Spleen (tissue), 11 donors: Measurements from ENCODE around the gene CIB4. TPM values are rescaled to one million over a fixed set of nuclear protein-coding genes. Genes with fewer than 3 reads are reported as not detected.

Experiments
- DNase-seq: peaks from one replicate; pipeline ENCODE4 v3.0.0-alpha.2; 2020
- H3K27ac ChIP-seq, 8 donors: fragments of 200-600 bp; sonication (generic) in 7 of 8; 1 replicate in 4 of 8; 2 replicates in 4 of 8; pipeline versions ENCODE4 v1.5.0 to v1.8.0; 2016 to 2021; ENCODE audit warnings: inconsistent platforms in 4 of 8, mild to moderate bottlenecking in 4 of 8, moderate library complexity in 1 of 8
- H3K27me3 ChIP-seq, 7 donors: fragments of 200-600 bp; sonication (generic) in 6 of 7; replicated peaks in 1 of 7; 1 replicate in 4 of 7; 2 replicates in 3 of 7; pipeline versions ENCODE4 v1.5.0 to v1.8.0; 2016 to 2021; ENCODE audit warnings: inconsistent platforms in 3 of 7, mild to moderate bottlenecking in 1 of 7
- H3K36me3 ChIP-seq, 6 donors: fragments of 200-600 bp; sonication (generic) in 5 of 6; 1 replicate in 4 of 6; 2 replicates in 2 of 6; pipeline versions ENCODE4 v1.5.0 to v1.8.0; 2016 to 2021; ENCODE audit warnings: inconsistent platforms in 2 of 6
- H3K4me1 ChIP-seq, 6 donors: fragments of 200-600 bp; sonication (generic) in 5 of 6; 1 replicate in 3 of 6; 2 replicates in 3 of 6; pipeline versions ENCODE4 v1.5.0 to v1.8.0; 2016 to 2021; ENCODE audit warnings: inconsistent platforms in 3 of 6
- H3K4me3 ChIP-seq, 8 donors: fragments of 200-600 bp; sonication (generic) in 7 of 8; 1 replicate in 4 of 8; 2 replicates in 4 of 8; pipeline versions ENCODE4 v1.5.0 to v1.8.0; 2016 to 2021; ENCODE audit warnings: inconsistent platforms in 4 of 8, mild to moderate bottlenecking in 4 of 8, moderate library complexity in 2 of 8
- H3K9me3 ChIP-seq, 8 donors: fragments of 200-600 bp; sonication (generic) in 7 of 8; 1 replicate in 4 of 8; 2 replicates in 4 of 8; pipeline versions ENCODE4 v1.5.0 to v1.8.0; 2016 to 2021; ENCODE audit warnings: inconsistent platforms in 4 of 8
- CTCF ChIP-seq, 11 experiments: fragments of 200-600 bp in 7 of 11; fragments of 450-650 bp in 4 of 11; sonication (generic) in 4 of 11; IDR thresholded peaks in 8 of 11; conservative IDR thresholded peaks in 3 of 11; 1 replicate in 7 of 11; 2 replicates in 4 of 11; pipeline versions ENCODE4 v1.4.0 to v1.8.0; 2016 to 2021; ENCODE audit warnings: antibody characterized with exemption in 11 of 11, inconsistent platforms in 4 of 11, mild to moderate bottlenecking in 1 of 11
- POLR2A ChIP-seq, 3 donors: fragments of 450-650 bp; IDR thresholded peaks; one replicate each; pipeline ENCODE4 v1.5.1; 2017; ENCODE audit warnings: antibody characterized with exemption in 3 of 3, mild to moderate bottlenecking in 1 of 3
- POLR2AphosphoS5 ChIP-seq, 3 donors: sonication (generic); formaldehyde crosslinking; IDR thresholded peaks; one replicate each; pipeline ENCODE4 v1.5.1; 2017; ENCODE audit warnings: antibody characterized with exemption in 3 of 3
- WGBS, 5 donors: extraction: QIAGEN DNeasy Blood & Tissue Kit in 3 of 5; methylation state at CpG; one replicate each; pipeline versions ENCODE4 v1.1.5 to v1.1.7; 2013 to 2018; 5-methylcytosine and 5-hydroxymethylcytosine counted together
- intact Hi-C: fragments of 100-400 bp; cut with DNase I; formaldehyde crosslinking; loops from one replicate; pipeline ENCODE4 v1.15.0; 2023; ENCODE audit warnings: low total_unique reads
- polyA plus RNA-seq, 3 donors: library from polyadenylated mRNA; stranded (reverse); fragments of 200-250 nt; gene quantifications; one replicate each; pipeline ENCODE4 v1.2.1, GENCODE V29; 2013
- total RNA-seq, 7 donors: library from RNA; depleted of rRNA in 3 of 7; stranded (reverse); fragments of >200 nt in 3 of 7; fragmentation: NEBNext Ultra II Directional in 4 of 7; extraction: Animal tissue kit (Norgen Biotek cat#: 25700) in 4 of 7; gene quantifications; one replicate each; pipeline versions ENCODE4 v1.1.0 to v1.2.1, GENCODE V29; 2016 to 2021
- donor health status: healthy with polysubstance abuse.
- donor health status: DM: no; HTN: no; CAD: no; lungs with moderate emphysema.
- donor health status: DM: no; HTN: no; CAD: no.
- donor health status: Bipolar disorder and iron deficiency.
- donor health status: healthy.
- donor health status: DM: no; HTN: no; CAD: no.
- donor health status: DM: yes; HTN: yes; CAD: no.

Gene CIB4
- total and polyA plus RNA-seq, 10 donors = not detected

GRCh38 chr2:26566081-26566375 lies 75.1 kb downstream of the CIB4 start:
- Histone ChIP-seq H3K27me3 (peaks cover 3 to 79% (median 23%) of the 10 kb centered on the region in 7 donors), H3K9me3 (no peaks in the 10 kb centered on the region), H3K36me3 (no peaks in the 10 kb centered on the region), H3K4me1 (peaks cover 0 to 18% (median 12%) of the 10 kb centered on the region in 6 donors), H3K4me3 (no peak overlapping the region), H3K27ac (no peak overlapping the region)
- peak; percentile 46 for DNase-seq
- no peak for TF ChIP-seq POLR2A (IDR thresholded peaks at IDR 0.05)
- TF ChIP-seq POLR2AphosphoS5 (IDR thresholded peaks at IDR 0.05) = no peak
- TF ChIP-seq CTCF (IDR thresholded peaks at IDR 0.05 in 8 of 11, conservative IDR thresholded peaks at IDR 0.05 in 3 of 11) = no peak
- intact Hi-C loops = no loop called here
- WGBS, 5 donors = 90 to 95% (median 93%) methylated on average over 6 of the region's 6 CpGs

- peak; percentile 35 for DNase-seq
- 68 to 84% (median 79%) methylated on average over 3 of the region's 3 CpGs for WGBS, 5 donors
- H3K27me3 ChIP-seq = peaks cover 6 to 89% (median 28%) of the 10 kb centered on the region in 7 donors
Observed at GRCh38 chr2:26564121-26564644, 77.0 kb downstream of the CIB4 start.

DNA sequence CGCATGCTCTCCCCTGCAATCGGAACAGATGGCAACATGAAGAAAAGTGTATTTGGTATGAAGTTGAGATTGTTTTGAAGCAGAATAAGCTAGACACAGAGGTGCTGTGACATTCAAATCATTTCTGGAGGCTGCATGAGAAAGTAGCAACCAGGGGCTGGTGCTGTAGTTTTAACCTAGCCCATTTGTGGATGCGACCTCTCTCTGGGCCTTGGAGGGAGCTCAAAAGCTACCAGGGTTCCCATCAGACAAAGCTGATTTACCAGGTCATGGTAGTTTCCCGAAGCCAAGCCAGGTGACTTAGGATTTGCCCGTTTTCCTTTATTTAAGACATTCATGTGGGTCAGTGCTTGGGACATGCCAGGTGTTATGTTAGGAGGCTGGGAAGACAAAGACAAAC lies 77.5 kb downstream of the CIB4 start:
- Histone ChIP-seq H3K36me3 (no peaks in the 10 kb centered on the region), H3K9me3 (no peaks in the 10 kb centered on the region), H3K27me3 (peaks cover 6 to 94% (median 32%) of the 10 kb centered on the region in 7 donors), H3K27ac (no peak overlapping the region), H3K4me1 (peaks cover 0 to 18% (median 12%) of the 10 kb centered on the region in 6 donors), H3K4me3 (no peak overlapping the region)
- DNase-seq = peak; percentile 5
- 86 to 93% (median 92%) methylated on average over 5 of the region's 5 CpGs for WGBS, 5 donors
- TF ChIP-seq CTCF (IDR thresholded peaks at IDR 0.05 in 8 of 11, conservative IDR thresholded peaks at IDR 0.05 in 3 of 11) = no peak
- TF ChIP-seq POLR2A (IDR thresholded peaks at IDR 0.05) = no peak
- intact Hi-C loops = no loop called here

More at GRCh38 chr2:26564121-26564644, 77.0 kb downstream of the CIB4 start:
- no peaks in the 10 kb centered on the region for H3K9me3 ChIP-seq
- H3K4me3 ChIP-seq = no peak overlapping the region
- H3K4me1 ChIP-seq = peaks cover 0 to 18% (median 12%) of the 10 kb centered on the region in 6 donors
- H3K27ac ChIP-seq = no peak overlapping the region
- TF ChIP-seq POLR2AphosphoS5 (IDR thresholded peaks at IDR 0.05) = no peak
- no peak for TF ChIP-seq POLR2A (IDR thresholded peaks at IDR 0.05)
- TF ChIP-seq CTCF (IDR thresholded peaks at IDR 0.05 in 8 of 11, conservative IDR thresholded peaks at IDR 0.05 in 3 of 11) = no peak
- intact Hi-C loops = no loop called here
- H3K36me3 ChIP-seq = no peaks in the 10 kb centered on the region

DNA sequence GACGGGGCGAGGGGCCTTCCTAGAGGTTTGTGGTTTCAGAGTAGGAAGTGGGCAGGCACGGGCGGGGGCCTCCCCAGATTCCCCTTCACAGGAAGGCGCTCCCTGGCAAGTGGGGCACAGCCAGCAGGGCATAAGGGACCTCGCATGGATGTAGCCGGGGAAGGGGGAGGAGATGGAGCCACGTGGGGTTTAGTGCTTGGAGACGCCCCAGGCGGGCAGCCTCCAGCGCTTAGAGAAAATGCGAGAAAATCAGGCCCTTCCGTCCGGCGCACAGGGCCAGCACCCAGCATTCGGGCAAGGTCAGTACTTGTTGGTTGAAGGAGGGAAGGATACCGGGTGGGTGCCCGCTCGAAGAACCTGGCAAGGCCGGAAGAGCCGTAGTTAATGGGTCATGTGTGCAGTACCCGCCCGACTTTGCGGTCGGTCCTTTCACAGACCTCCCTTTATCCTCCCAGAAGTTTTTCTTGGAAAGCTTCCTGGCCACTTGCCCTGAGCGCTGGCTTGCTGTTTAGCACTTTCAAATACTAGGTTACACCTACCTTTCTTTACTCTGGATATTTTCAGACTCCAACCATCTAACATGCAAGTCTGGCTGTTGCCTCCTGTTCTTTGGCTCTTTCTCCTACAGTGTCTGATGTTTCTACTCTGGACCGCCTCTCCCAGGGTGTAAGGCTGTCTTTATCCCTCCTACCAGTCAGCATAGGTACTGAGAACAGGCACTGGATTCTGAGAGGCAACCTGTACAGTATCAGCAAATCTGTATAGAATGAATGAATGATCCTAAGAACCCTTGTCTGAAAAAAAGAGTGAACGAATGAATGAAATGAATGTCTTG lies 78.1 kb downstream of the CIB4 start:
- Histone ChIP-seq H3K27me3 (peaks cover 6 to 98% (median 32%) of the 10 kb centered on the region in 7 donors), H3K4me3 (peak overlapping the region in 6 of 8 donors; percentile 24 to 63 (median 34))
- 29 to 42% (median 30%) methylated on average over 26 to 28 of the region's 28 CpGs for WGBS, 5 donors

More for the DNA sequence above, 78.1 kb downstream of the CIB4 start:
- no peaks in the 10 kb centered on the region for H3K9me3 ChIP-seq
- peaks cover 0 to 18% (median 12%) of the 10 kb centered on the region in 6 donors for H3K4me1 ChIP-seq
- no peak overlapping the region for H3K27ac ChIP-seq
- TF ChIP-seq POLR2AphosphoS5 (IDR thresholded peaks at IDR 0.05) = no peak
- no peak for TF ChIP-seq POLR2A (IDR thresholded peaks at IDR 0.05)
- TF ChIP-seq CTCF (IDR thresholded peaks at IDR 0.05 in 8 of 11, conservative IDR thresholded peaks at IDR 0.05 in 3 of 11) = no peak
- DNase-seq = peak; percentile 50
- H3K36me3 ChIP-seq = no peaks in the 10 kb centered on the region
- intact Hi-C loops = no loop called here
